Thyroid gland (tissue), 4 donors: ENCODE measurements around the gene ODF4. TPM values are rescaled to one million over a fixed set of nuclear protein-coding genes. Genes with fewer than 3 reads are reported as not detected.

Source experiments
- DNase-seq, 2 donors: peaks; one replicate each; pipeline ENCODE4 v3.0.0-alpha.2; 2019
- H3K27ac ChIP-seq, 3 donors: fragments of 200-600 bp; sonication (generic); 1 replicate in 2 of 3; 2 replicates in 1 of 3; pipeline ENCODE4 v1.5.1; 2016 to 2019; ENCODE audit warnings: mild to moderate bottlenecking in 1 of 3, moderate library complexity in 1 of 3
- H3K27me3 ChIP-seq: fragments of 200-600 bp; sonication (generic); one replicate; pipeline ENCODE4 v1.5.1; 2019
- H3K36me3 ChIP-seq, 2 donors: fragments of 200-600 bp; sonication (generic); one replicate each; pipeline ENCODE4 v1.5.1; 2016 to 2019
- H3K4me1 ChIP-seq, 2 donors: fragments of 200-600 bp; sonication (generic); one replicate each; pipeline ENCODE4 v1.5.1; 2017 to 2019
- H3K4me3 ChIP-seq, 3 donors: fragments of 200-600 bp; sonication (generic); replicated peaks in 1 of 3; 1 replicate in 2 of 3; 2 replicates in 1 of 3; pipeline ENCODE4 v1.5.1; 2016; ENCODE audit warnings: mild to moderate bottlenecking in 1 of 3
- H3K9me3 ChIP-seq: fragments of 200-600 bp; sonication (generic); one replicate; pipeline ENCODE4 v1.5.1; 2017
- POLR2A ChIP-seq, 2 donors: fragments of 450-650 bp; IDR thresholded peaks; one replicate each; pipeline ENCODE4 v1.6.1; 2017; ENCODE audit warnings: antibody characterized with exemption in 2 of 2, mild to moderate bottlenecking in 2 of 2, moderate library complexity in 1 of 2
- WGBS, 2 donors: methylation state at CpG; one replicate each; pipeline ENCODE4 v1.1.5; 2017; 5-methylcytosine and 5-hydroxymethylcytosine counted together
- intact Hi-C: fragments of 100-400 bp; cut with DNase I; formaldehyde crosslinking; loops from one replicate; pipeline ENCODE4 v1.15.1; 2023
- total RNA-seq, 4 donors: library from RNA; depleted of rRNA; stranded (reverse); fragments of >200 nt; gene quantifications; one replicate each; pipeline ENCODE4 v1.2.3, GENCODE V29; 2016
- TF ChIP-seq, protein P1 (sequence below), 6 experiments: fragments of 200-600 bp in 3 of 6; fragments of 450-650 bp in 3 of 6; sonication (generic) in 3 of 6; IDR thresholded peaks; one replicate each; pipeline ENCODE4 v1.5.1; 2016 to 2019; ENCODE audit warnings: antibody characterized with exemption in 6 of 6, mild to moderate bottlenecking in 2 of 6, inconsistent platforms in 1 of 6, moderate library complexity in 1 of 6

Gene ODF4
- total RNA-seq, 4 donors from 2014 or later: not detected

DNA sequence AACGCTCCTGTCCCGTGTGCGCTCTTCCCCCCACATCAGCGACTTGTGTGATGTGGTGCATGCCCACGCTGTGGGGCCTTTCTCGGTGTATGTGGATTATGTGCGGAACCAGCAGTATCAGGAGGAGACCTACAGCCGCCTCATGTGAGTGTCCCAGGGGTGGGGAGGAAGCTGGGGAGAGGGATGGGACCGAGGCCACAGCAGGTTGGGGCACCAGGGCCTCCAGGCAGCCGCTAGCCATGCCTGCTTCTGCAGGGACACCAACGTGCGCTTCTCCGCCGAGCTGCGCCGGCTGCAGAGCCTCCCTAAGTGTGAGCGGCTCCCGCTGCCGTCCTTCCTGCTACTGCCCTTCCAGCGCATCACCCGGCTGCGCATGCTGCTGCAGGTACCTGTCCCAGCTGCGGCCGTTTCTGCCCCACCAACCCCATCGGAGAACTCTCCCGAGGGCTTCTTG lies 23.8 kb upstream of the ODF4 start:
- no peak for DNase-seq
- Histone ChIP-seq H3K4me3 (no peak overlapping the region), H3K4me1 (peaks cover 0 to 12% of the 10 kb centered on the region in 2 donors), H3K27ac (no peak overlapping the region), H3K36me3 (no peaks in the 10 kb centered on the region), H3K27me3 (no peaks in the 10 kb centered on the region), H3K9me3 (no peaks in the 10 kb centered on the region)
- intact Hi-C loops: no loop called here
- 25 to 38% methylated on average over 18 to 26 of the region's 26 CpGs for WGBS, 2 donors
- no peak for TF ChIP-seq POLR2A (IDR thresholded peaks at IDR 0.05)

DNA sequence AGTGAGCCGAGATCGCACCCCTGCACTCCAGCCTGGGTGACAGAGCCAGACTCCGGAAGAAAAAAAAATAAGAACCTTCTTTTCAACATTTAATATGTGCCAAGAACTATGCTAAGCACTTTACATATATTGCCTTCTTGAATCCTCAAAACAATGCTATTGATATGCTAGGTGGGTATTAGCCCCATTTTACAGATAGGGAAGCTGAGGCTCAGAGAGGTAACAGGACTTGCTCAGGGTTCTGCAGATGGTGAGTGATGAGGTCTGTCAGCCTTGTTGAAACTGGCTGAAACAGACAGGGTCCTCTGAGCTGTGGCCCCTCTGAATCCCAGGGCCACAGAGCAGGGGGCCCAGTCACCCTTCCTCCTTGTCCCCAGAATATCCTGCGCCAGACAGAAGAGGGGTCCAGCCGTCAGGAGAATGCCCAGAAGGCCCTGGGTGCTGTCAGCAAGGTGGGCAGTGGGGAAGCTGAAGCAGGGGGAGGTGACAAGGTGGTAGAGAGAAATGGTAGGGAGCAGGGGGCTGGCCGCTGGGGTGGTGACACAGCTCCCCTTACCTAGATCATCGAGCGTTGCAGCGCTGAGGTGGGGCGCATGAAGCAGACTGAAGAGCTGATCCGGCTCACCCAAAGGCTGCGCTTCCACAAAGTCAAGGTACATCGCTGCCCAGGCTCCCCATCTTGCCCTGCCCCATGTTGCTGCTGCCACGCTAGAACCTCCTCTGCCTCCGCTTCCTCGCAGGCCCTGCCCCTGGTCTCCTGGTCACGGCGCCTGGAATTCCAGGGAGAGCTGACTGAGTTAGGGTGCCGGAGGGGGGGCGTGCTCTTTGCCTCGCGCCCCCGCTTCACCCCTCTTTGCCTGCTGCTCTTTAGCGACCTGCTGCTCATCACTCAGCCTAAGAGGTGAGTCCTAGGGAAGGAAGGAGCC lies 21.4 kb upstream of the ODF4 start:
- intact Hi-C loops: no loop called here
- Histone ChIP-seq H3K4me3 (no peak overlapping the region), H3K9me3 (no peaks in the 10 kb centered on the region), H3K36me3 (no peaks in the 10 kb centered on the region), H3K4me1 (peaks cover 0 to 12% of the 10 kb centered on the region in 2 donors), H3K27me3 (no peaks in the 10 kb centered on the region), H3K27ac (no peak overlapping the region)
- DNase-seq: no peak
- TF ChIP-seq, protein P1, sequence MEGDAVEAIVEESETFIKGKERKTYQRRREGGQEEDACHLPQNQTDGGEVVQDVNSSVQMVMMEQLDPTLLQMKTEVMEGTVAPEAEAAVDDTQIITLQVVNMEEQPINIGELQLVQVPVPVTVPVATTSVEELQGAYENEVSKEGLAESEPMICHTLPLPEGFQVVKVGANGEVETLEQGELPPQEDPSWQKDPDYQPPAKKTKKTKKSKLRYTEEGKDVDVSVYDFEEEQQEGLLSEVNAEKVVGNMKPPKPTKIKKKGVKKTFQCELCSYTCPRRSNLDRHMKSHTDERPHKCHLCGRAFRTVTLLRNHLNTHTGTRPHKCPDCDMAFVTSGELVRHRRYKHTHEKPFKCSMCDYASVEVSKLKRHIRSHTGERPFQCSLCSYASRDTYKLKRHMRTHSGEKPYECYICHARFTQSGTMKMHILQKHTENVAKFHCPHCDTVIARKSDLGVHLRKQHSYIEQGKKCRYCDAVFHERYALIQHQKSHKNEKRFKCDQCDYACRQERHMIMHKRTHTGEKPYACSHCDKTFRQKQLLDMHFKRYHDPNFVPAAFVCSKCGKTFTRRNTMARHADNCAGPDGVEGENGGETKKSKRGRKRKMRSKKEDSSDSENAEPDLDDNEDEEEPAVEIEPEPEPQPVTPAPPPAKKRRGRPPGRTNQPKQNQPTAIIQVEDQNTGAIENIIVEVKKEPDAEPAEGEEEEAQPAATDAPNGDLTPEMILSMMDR (IDR thresholded peaks at IDR 0.05): no peak
- TF ChIP-seq POLR2A (IDR thresholded peaks at IDR 0.05): no peak
- WGBS, 2 donors: 77 to 79% methylated on average over 24 of the region's 24 CpGs

DNA sequence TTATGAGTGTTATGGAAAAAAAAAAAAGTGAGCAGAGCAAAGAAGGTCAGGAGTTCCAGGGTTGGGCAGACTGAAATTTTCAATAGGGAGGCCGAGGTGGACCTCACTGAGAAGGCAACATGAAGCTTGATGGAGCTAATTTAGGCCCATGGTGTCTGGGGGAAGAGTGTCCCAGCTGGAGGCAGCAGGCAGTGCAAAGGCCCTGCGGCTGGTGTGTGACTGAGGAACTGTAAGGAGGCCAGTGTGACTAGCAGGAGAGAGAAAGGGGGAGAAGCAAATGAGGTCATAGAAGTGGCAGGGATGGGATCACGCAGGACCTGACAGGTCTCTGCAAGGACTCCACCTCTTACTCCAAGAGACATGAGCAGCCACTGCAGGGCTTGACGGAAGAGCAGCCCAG lies 19.4 kb upstream of the ODF4 start:
- TF ChIP-seq POLR2A (IDR thresholded peaks at IDR 0.05): no peak
- TF ChIP-seq, protein P1 (IDR thresholded peaks at IDR 0.05): no peak
- WGBS, 2 donors: 92 to 98% methylated on average over 4 of the region's 4 CpGs
- intact Hi-C loops: no loop called here
- no peak for DNase-seq
- Histone ChIP-seq H3K36me3 (no peaks in the 10 kb centered on the region), H3K27ac (no peak overlapping the region), H3K27me3 (no peaks in the 10 kb centered on the region), H3K9me3 (no peaks in the 10 kb centered on the region), H3K4me1 (peaks cover 0 to 7% of the 10 kb centered on the region in 2 donors), H3K4me3 (no peak overlapping the region)

DNA sequence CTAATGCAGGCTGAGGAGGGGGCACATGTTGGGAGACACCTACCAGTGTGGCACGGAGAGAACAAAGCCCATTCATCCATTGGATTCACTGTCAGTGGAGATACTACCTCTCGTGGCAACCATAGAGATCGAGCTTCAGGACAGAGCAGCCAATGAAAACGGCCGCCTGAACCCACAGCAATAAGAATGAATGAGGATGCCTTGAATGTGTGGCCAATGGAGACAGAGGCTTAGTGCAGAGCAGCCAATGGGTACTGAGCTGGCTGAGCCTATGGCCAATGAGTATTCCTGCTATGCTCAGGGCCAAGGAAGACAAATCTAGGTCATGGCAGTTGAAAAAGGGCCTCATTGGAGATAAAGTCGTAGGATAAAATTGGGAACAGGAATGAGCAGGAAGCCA lies 18.6 kb upstream of the ODF4 start:
- DNase-seq: no peak
- H3K27ac ChIP-seq: no peak overlapping the region
- no peak overlapping the region for H3K4me3 ChIP-seq
- intact Hi-C loops: no loop called here
- no peaks in the 10 kb centered on the region for H3K27me3 ChIP-seq
- H3K4me1 ChIP-seq: no peaks in the 10 kb centered on the region
- 75 to 89% methylated on average over 5 to 6 of the region's 6 CpGs for WGBS, 2 donors
- no peak for TF ChIP-seq POLR2A (IDR thresholded peaks at IDR 0.05)
- TF ChIP-seq, protein P1 (IDR thresholded peaks at IDR 0.05): no peak
- no peaks in the 10 kb centered on the region for H3K36me3 ChIP-seq
- no peaks in the 10 kb centered on the region for H3K9me3 ChIP-seq

DNA sequence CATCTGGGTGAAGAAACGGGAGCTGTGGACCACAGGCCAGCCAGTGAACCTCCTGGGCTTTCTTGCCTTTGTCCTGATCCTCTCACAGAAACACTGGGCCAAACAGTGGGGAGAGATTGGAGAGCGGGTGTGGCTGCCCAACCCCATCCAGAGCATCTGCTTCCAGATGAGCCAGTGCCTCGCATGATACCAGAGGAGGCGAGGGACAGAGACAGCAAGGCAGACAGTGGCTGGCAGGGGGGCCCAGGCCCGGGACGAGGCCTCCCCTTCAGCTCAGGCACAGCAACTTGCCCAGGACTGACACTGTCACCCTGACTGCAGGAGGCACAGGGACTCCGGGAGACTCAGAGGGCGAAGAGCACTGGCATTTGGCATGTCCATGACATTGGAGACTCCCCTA lies 17.6 kb upstream of the ODF4 start:
- no peak for DNase-seq
- no peaks in the 10 kb centered on the region for H3K9me3 ChIP-seq
- H3K36me3 ChIP-seq: no peaks in the 10 kb centered on the region
- peaks cover 6 to 10% of the 10 kb centered on the region in 2 donors for H3K4me1 ChIP-seq
- intact Hi-C loops: no loop called here
- H3K4me3 ChIP-seq: no peak overlapping the region
- TF ChIP-seq, protein P1 (IDR thresholded peaks at IDR 0.05): no peak
- no peak for TF ChIP-seq POLR2A (IDR thresholded peaks at IDR 0.05)
- WGBS, 2 donors: 78 to 93% methylated on average over 5 to 8 of the region's 8 CpGs
- no peaks in the 10 kb centered on the region for H3K27me3 ChIP-seq
- H3K27ac ChIP-seq: no peak overlapping the region
